DMS53 treated with DMSO at 0.1 percent for 48 hours (cell line): ENCODE data around the gene CNNM4.

Source experiments
- DNase-seq: peaks from one replicate; lab custom pipeline; 2025; ENCODE audit not compliant: unreplicated experiment; lab: John Stamatoyannopoulos, UW

CNNM4 gene

GRCh38 chr2:96760036-96760985, at the start of gene CNNM4:
Gene CNNM4 (plus strand): TSS chr2:96760902. CDS start chr2:96761000, 98 bp downstream.
- peak; percentile 98 for DNase-seq

GRCh38 chr2:96710985-96711384, 49.7 kb upstream of the CNNM4 start:
- no peak for DNase-seq

GRCh38 chr2:96715658-96716057, 45.0 kb upstream of the CNNM4 start:
- peak; percentile 37 for DNase-seq

- DNase-seq = no peak
These were observed 44.3 kb upstream of the CNNM4 start for GRCh38 chr2:96716388-96716787.

- DNase-seq = no peak
These were observed 34.6 kb upstream of the CNNM4 start for GRCh38 chr2:96726131-96726530.

GRCh38 chr2:96727431-96727830, 33.3 kb upstream of the CNNM4 start:
- DNase-seq = no peak

GRCh38 chr2:96729748-96730147, 31.0 kb upstream of the CNNM4 start:
- no peak for DNase-seq

- no peak for DNase-seq
These were observed 30.5 kb upstream of the CNNM4 start for GRCh38 chr2:96730212-96730611.

- no peak for DNase-seq
These were observed 26.8 kb upstream of the CNNM4 start for GRCh38 chr2:96733931-96734330.

- no peak for DNase-seq
These were observed 25.7 kb upstream of the CNNM4 start for GRCh38 chr2:96734880-96735583.

GRCh38 chr2:96737251-96737650, 23.5 kb upstream of the CNNM4 start:
- DNase-seq = no peak

- no peak for DNase-seq
These were observed 22.9 kb upstream of the CNNM4 start for GRCh38 chr2:96737831-96738230.

- no peak for DNase-seq
These were observed 21.5 kb upstream of the CNNM4 start for GRCh38 chr2:96739076-96739632.

- DNase-seq = peak; percentile 99
These were observed 20.9 kb upstream of the CNNM4 start, which contains the start of gene LMAN2L for GRCh38 chr2:96739633-96740428. Gene LMAN2L (minus strand): TSS chr2:96740064. CDS start chr2:96740040, 24 bp downstream.

GRCh38 chr2:96747061-96747617, 13.6 kb upstream of the CNNM4 start:
- DNase-seq = no peak

GRCh38 chr2:96751800-96752199, 8.9 kb upstream of the CNNM4 start:
- DNase-seq = no peak

GRCh38 chr2:96753661-96754282, 6.9 kb upstream of the CNNM4 start:
- no peak for DNase-seq

- no peak for DNase-seq
These were observed 6.4 kb upstream of the CNNM4 start for GRCh38 chr2:96754317-96754716.

- DNase-seq = no peak
These were observed 3.8 kb upstream of the CNNM4 start for GRCh38 chr2:96756788-96757476.

- DNase-seq = no peak
These were observed 3.2 kb upstream of the CNNM4 start for GRCh38 chr2:96757477-96757860.
